GM21717 (cell line): ENCODE data around the gene CGRRF1.
A peak's percentile ranks its signal among the peaks of the same experiment; 100 is the strongest.

Experiments
- ATAC-seq: cut with Tn5 transposase; IDR thresholded peaks from one replicate; pipeline ENCODE4 v1.9.1; 2021; ENCODE audit warnings: mild to moderate bottlenecking, moderate library complexity; ENCODE audit not compliant: unreplicated experiment

The CGRRF1 gene

GRCh38 chr14:54509546-54510501, at the start of gene CGRRF1:
Gene CGRRF1, plus strand, starts transcription at chr14:54509906. Its CDS starts 54 bp downstream, at chr14:54509960.
- peak; percentile 92 for ATAC-seq

GRCh38 chr14:54462048-54462447, 47.7 kb upstream of the CGRRF1 start:
- ATAC-seq, result no peak

- no peak for ATAC-seq
Measured at GRCh38 chr14:54465654-54466053, 44.1 kb upstream of the CGRRF1 start.

- ATAC-seq, result no peak
Measured at GRCh38 chr14:54467280-54467679, 42.4 kb upstream of the CGRRF1 start.

GRCh38 chr14:54470701-54471100, 39.0 kb upstream of the CGRRF1 start:
- ATAC-seq, result no peak

GRCh38 chr14:54471641-54472040, 38.1 kb upstream of the CGRRF1 start:
- no peak for ATAC-seq

- no peak for ATAC-seq
Measured at GRCh38 chr14:54472315-54472714, 37.4 kb upstream of the CGRRF1 start.

GRCh38 chr14:54474232-54474793, 35.4 kb upstream of the CGRRF1 start:
- ATAC-seq, result no peak

GRCh38 chr14:54475187-54475899, 34.4 kb upstream of the CGRRF1 start:
- no peak for ATAC-seq

GRCh38 chr14:54475911-54476310, 33.8 kb upstream of the CGRRF1 start:
- ATAC-seq, result no peak

GRCh38 chr14:54478636-54479215, 31.0 kb upstream of the CGRRF1 start:
- ATAC-seq, result no peak

GRCh38 chr14:54480830-54481562, 28.7 kb upstream of the CGRRF1 start:
- ATAC-seq, result no peak

- ATAC-seq, result no peak
Measured at GRCh38 chr14:54481695-54482094, 28.0 kb upstream of the CGRRF1 start.

GRCh38 chr14:54483073-54483745, 26.5 kb upstream of the CGRRF1 start:
- ATAC-seq, result no peak

GRCh38 chr14:54483846-54484245, 25.9 kb upstream of the CGRRF1 start:
- no peak for ATAC-seq

- no peak for ATAC-seq
Measured at GRCh38 chr14:54486685-54487084, 23.0 kb upstream of the CGRRF1 start.

- ATAC-seq, result no peak
Measured at GRCh38 chr14:54487771-54488170, 21.9 kb upstream of the CGRRF1 start.

- no peak for ATAC-seq
Measured at GRCh38 chr14:54488318-54488645, 21.4 kb upstream of the CGRRF1 start.

- ATAC-seq, result peak; percentile 81
Measured at GRCh38 chr14:54488646-54489317, 20.9 kb upstream of the CGRRF1 start, which contains the start of gene GMFB. Gene GMFB, minus strand, starts transcription at chr14:54488980. Its CDS starts 53 bp downstream, at chr14:54488927.

GRCh38 chr14:54489318-54489683, 20.4 kb upstream of the CGRRF1 start:
- ATAC-seq, result no peak
